RWPE2 (cell line): ENCODE results near the gene DERA.
"Not testable (repeated sequence)": the region's sequence is repeated elsewhere in the genome, so short reads cannot be mapped to it uniquely, and the experiment has no call there.

Experiments used
- ATAC-seq: fragments of 200-7000 bp; cut with Tn5 transposase; 3 replicates; pipeline ENCODE4 v1.9.1; 2021; ENCODE audit warnings: low read depth
- DNase-seq: peaks from one replicate; pipeline ENCODE4 v3.0.0-alpha.2; 2020; ENCODE audit warnings: low spot score
- H3K27ac ChIP-seq: fragments of 450-650 bp; 2 replicates; pipeline ENCODE4 v1.5.1; 2017; ENCODE audit warnings: mild to moderate bottlenecking; ENCODE audit not compliant: poor library complexity, severe bottlenecking
- H3K27me3 ChIP-seq: fragments of 250-450 bp; sonication (Bioruptor Pico); 2 replicates; pipeline ENCODE4 v1.5.1; 2021; ENCODE audit warnings: mild to moderate bottlenecking, moderate library complexity; ENCODE audit not compliant: insufficient read depth, poor library complexity, severe bottlenecking
- H3K36me3 ChIP-seq: fragments of 250-450 bp; sonication (Bioruptor Pico); 2 replicates; pipeline ENCODE4 v1.5.1; 2020; ENCODE audit warnings: low read depth, mild to moderate bottlenecking, moderate library complexity
- H3K4me1 ChIP-seq: fragments of 250-450 bp; sonication (Bioruptor Pico); 2 replicates; pipeline ENCODE4 v1.5.1; 2021; ENCODE audit warnings: mild to moderate bottlenecking, moderate library complexity; ENCODE audit not compliant: insufficient read depth, poor library complexity, severe bottlenecking
- H3K4me3 ChIP-seq: fragments of 250-450 bp; sonication (Bioruptor Pico); 2 replicates; pipeline ENCODE4 v1.5.1; 2021; ENCODE audit warnings: mild to moderate bottlenecking, moderate library complexity; ENCODE audit not compliant: severe bottlenecking
- H3K9me3 ChIP-seq: fragments of 250-450 bp; sonication (Bioruptor Pico); 2 replicates; pipeline ENCODE4 v1.5.1; 2021; ENCODE audit warnings: mild to moderate bottlenecking, moderate library complexity; ENCODE audit not compliant: severe bottlenecking
- TF ChIP-seq, protein P1 (sequence below): fragments of 450-650 bp; IDR thresholded peaks from one replicate; pipeline ENCODE4 v1.5.1; 2017; ENCODE audit warnings: mild to moderate bottlenecking, moderate library complexity; ENCODE audit not compliant: poor library complexity, severe bottlenecking

The DERA gene

DNA sequence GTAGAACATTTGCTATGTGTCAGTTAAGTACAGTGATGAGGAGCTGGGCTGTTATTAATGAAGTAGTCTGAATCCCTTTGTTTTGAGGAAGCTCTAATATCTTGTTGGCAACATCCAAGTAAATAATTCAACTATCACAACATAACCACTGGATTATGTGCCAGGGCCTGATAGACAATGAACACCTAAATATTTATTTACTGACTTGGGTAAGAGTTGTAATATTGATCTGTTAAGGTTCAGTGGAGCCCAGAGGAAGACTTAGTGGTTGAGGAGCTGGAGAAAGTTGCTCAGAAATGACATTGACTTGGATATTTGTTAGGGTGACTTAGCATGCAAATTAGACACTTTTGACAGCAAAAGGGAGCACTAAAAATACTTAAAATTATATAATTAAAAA is 26.8 kb downstream of the DERA start:
- no peaks in the 10 kb centered on the region for H3K9me3 ChIP-seq
- TF ChIP-seq, protein P1, sequence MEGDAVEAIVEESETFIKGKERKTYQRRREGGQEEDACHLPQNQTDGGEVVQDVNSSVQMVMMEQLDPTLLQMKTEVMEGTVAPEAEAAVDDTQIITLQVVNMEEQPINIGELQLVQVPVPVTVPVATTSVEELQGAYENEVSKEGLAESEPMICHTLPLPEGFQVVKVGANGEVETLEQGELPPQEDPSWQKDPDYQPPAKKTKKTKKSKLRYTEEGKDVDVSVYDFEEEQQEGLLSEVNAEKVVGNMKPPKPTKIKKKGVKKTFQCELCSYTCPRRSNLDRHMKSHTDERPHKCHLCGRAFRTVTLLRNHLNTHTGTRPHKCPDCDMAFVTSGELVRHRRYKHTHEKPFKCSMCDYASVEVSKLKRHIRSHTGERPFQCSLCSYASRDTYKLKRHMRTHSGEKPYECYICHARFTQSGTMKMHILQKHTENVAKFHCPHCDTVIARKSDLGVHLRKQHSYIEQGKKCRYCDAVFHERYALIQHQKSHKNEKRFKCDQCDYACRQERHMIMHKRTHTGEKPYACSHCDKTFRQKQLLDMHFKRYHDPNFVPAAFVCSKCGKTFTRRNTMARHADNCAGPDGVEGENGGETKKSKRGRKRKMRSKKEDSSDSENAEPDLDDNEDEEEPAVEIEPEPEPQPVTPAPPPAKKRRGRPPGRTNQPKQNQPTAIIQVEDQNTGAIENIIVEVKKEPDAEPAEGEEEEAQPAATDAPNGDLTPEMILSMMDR: no peak
- H3K27me3 ChIP-seq: no peaks in the 10 kb centered on the region
- DNase-seq: no peak
- H3K36me3 ChIP-seq: no peaks in the 10 kb centered on the region
- H3K27ac ChIP-seq: no peak overlapping the region
- ATAC-seq: no peak
- H3K4me1 ChIP-seq: no peaks in the 10 kb centered on the region
- no peak overlapping the region for H3K4me3 ChIP-seq

DNA sequence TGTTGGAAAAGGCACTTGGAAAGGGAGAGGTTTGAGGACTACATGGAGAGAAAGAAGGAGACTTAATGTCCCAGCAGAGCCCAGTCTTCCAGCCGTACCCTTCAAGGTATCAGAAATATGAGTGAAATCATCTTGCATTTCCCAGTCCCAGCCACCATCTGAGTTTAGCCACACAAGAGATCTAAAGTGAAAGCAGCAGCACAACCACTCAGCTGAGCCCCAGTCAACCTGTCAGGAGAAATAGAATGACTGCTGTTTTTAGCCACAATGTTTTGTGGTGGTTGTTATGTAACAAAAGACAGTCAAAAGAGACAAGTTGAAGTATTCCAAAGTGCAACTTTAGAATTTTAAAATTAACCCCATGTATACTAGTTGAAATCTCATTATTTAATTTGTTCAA is 28.0 kb downstream of the DERA start:
- H3K36me3 ChIP-seq: no peaks in the 10 kb centered on the region
- ATAC-seq (no peak), DNase-seq (no peak)
- TF ChIP-seq, protein P1: no peak
- H3K9me3 ChIP-seq: no peaks in the 10 kb centered on the region
- H3K4me1 ChIP-seq: no peaks in the 10 kb centered on the region
- H3K4me3 ChIP-seq: no peak overlapping the region
- no peak overlapping the region for H3K27ac ChIP-seq
- no peaks in the 10 kb centered on the region for H3K27me3 ChIP-seq

DNA sequence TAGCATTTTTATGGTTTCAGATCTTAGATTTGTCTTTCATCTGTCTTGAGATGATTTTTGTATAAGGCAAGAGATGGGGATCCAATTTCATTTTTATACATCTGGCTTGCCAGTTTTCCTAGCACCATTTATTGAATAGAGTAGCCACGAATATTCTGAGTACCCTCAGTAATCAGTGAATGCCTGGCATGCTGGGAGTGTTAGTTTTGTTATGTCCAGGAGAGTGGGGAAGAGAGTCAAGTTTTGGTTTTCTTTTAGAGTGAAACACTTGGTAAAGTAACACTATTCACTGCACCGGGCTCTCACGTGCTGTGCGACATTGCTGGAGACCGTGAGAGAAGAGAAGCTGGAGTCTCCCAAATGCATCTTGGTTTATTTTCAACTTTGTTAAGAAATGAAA is 31.3 kb downstream of the DERA start:
- Histone ChIP-seq H3K4me3 (no peak overlapping the region), H3K36me3 (no peaks in the 10 kb centered on the region), H3K27me3 (no peaks in the 10 kb centered on the region), H3K4me1 (no peaks in the 10 kb centered on the region), H3K9me3 (no peaks in the 10 kb centered on the region), H3K27ac (no peak overlapping the region)
- DNase-seq: no peak
- ATAC-seq: no peak
- TF ChIP-seq, protein P1: no peak

DNA sequence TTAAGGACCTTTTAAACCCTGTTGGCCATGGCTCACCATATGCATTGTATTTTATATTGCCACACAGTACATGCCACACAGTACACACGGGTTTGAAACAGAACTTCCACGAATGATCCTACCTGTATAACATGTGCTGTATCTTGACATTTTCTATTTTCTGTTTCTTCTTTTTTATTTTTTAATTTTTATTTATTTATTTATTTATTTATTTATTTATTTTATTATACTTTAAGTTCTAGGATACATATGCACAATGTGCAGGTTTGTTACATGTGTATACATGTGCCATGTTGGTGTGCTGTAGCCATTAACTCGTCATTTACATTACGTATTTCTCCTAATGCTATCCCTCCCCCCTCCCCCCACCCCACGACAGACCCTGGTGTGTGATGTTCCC is 32.4 kb downstream of the DERA start:
- H3K4me3 ChIP-seq, ATAC-seq, H3K27me3 ChIP-seq, H3K36me3 ChIP-seq, H3K4me1 ChIP-seq, DNase-seq, H3K27ac ChIP-seq, H3K9me3 ChIP-seq: not testable (repeated sequence)

DNA sequence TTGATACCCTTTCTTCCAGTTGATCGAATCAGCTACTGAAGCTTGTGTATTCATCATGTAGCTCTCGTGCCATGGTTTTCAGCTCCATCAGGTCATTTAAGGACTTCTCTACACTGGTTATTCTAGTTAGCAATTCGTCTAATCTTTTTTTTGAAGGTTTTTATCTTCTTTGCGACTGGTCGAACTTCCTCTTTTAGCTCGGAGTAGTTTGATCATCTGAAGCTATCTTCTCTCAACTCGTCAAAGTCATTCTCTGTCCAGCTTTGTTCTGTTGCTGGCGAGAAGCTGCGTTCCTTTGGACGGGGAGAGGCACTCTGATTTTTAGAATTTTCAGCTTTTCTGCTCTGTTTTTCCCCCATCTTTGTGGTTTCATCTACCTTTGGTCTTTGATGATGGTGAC is 37.3 kb downstream of the DERA start:
- not testable (repeated sequence) for ATAC-seq, H3K27ac ChIP-seq, DNase-seq, H3K4me1 ChIP-seq, H3K36me3 ChIP-seq, H3K9me3 ChIP-seq, H3K4me3 ChIP-seq, H3K27me3 ChIP-seq

DNA sequence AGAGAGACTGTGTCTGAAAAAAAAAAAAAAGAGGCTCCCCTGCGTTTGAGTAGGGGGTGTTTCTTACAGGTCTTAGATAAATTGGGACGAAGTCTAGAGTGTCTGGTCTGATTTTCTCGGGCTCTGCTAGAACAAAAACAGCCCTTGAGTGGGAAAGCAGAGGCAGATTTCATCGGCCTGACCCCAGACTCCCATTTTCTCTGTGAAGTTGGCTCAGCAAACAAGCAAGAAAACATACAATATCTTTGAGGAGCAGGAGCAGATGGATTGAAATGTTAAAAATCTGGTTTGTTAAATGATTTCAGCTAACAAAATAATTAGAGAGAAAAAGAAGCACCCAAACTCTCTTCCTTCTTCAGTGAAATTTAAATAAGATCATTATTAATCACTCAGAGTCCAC is 44.1 kb downstream of the DERA start:
- DNase-seq: no peak
- no peaks in the 10 kb centered on the region for H3K27me3 ChIP-seq
- ATAC-seq: no peak
- H3K4me1 ChIP-seq: peaks cover 20% of the 10 kb centered on the region
- H3K9me3 ChIP-seq: no peaks in the 10 kb centered on the region
- H3K4me3 ChIP-seq: no peak overlapping the region
- H3K36me3 ChIP-seq: 0 out of 2 replicates have a peak, but pooled peaks cover 4% of the 10 kb centered on the region
- H3K27ac ChIP-seq: peak overlapping the region; percentile 79
- TF ChIP-seq, protein P1: no peak
